Activated CD8-positive, alpha-beta memory T cell treated with anti-CD3 and anti-CD28 coated beads, Interleukin-2, amount 50 U/mL, for 1 hour (primary cell): ENCODE results near the gene GMDS.
"Not testable (repeated sequence)": the region's sequence is repeated elsewhere in the genome, so short reads cannot be mapped to it uniquely, and the experiment has no call there.

Source experiments
- DNase-seq: peaks from one replicate; pipeline ENCODE4 v3.0.0-alpha.2; 2020; ENCODE audit errors: extremely low read depth

The GMDS gene

GRCh38 chr6:1858196-1858595 is 387.2 kb downstream of the GMDS start:
- DNase-seq: no peak

- DNase-seq: no peak
These were observed 389.0 kb downstream of the GMDS start for GRCh38 chr6:1856381-1856780.

GRCh38 chr6:1855890-1856289 is 389.5 kb downstream of the GMDS start:
- DNase-seq: no peak

- DNase-seq: no peak
These were observed 391.1 kb downstream of the GMDS start for GRCh38 chr6:1854296-1854695.

- DNase-seq: no peak
These were observed 391.6 kb downstream of the GMDS start for GRCh38 chr6:1853761-1854160.

GRCh38 chr6:1851681-1852456 is 393.5 kb downstream of the GMDS start:
- DNase-seq: no peak

GRCh38 chr6:1850840-1851157 is 394.6 kb downstream of the GMDS start:
- no peak for DNase-seq

GRCh38 chr6:1850121-1850839 is 395.1 kb downstream of the GMDS start:
- no peak for DNase-seq

GRCh38 chr6:1849691-1850090 is 395.7 kb downstream of the GMDS start:
- no peak for DNase-seq

- DNase-seq: no peak
These were observed 396.7 kb downstream of the GMDS start for GRCh38 chr6:1848752-1849151.

GRCh38 chr6:1846611-1847010 is 398.8 kb downstream of the GMDS start:
- DNase-seq: no peak

- DNase-seq: not testable (repeated sequence)
These were observed 399.9 kb downstream of the GMDS start for GRCh38 chr6:1845543-1845942.

GRCh38 chr6:1842334-1842733 is 403.1 kb downstream of the GMDS start:
- DNase-seq: no peak

- no peak for DNase-seq
These were observed 404.3 kb downstream of the GMDS start for GRCh38 chr6:1841136-1841535.

GRCh38 chr6:1840491-1841121 is 404.8 kb downstream of the GMDS start:
- no peak for DNase-seq

GRCh38 chr6:1839361-1839760 is 406.0 kb downstream of the GMDS start:
- DNase-seq: no peak

- DNase-seq: no peak
These were observed 406.7 kb downstream of the GMDS start for GRCh38 chr6:1838604-1839213.

GRCh38 chr6:1837826-1838225 is 407.6 kb downstream of the GMDS start:
- no peak for DNase-seq

- no peak for DNase-seq
These were observed 408.7 kb downstream of the GMDS start for GRCh38 chr6:1836690-1837089.

- DNase-seq: no peak
These were observed 410.5 kb downstream of the GMDS start for GRCh38 chr6:1834646-1835516.

GRCh38 chr6:1834207-1834606 is 411.2 kb downstream of the GMDS start:
- DNase-seq: no peak
